HT1080 (cell line): ENCODE data around the gene ARMH3. TPM values are rescaled to one million over a fixed set of nuclear protein-coding genes. Genes with fewer than 3 reads are reported as not detected.

Experiments used
- DNase-seq: peaks from one replicate; pipeline ENCODE4 v3.0.0-alpha.2; 2015; ENCODE audit warnings: low read depth
- small RNA-seq: library from RNA; depleted of rRNA; stranded (forward); fragments of <200 nt; gene quantifications from one replicate; pipeline ENCODE3, GENCODE V24; 2014
- total RNA-seq: library from RNA; depleted of rRNA; stranded (reverse); fragments of >200 nt; shearing (Covaris generic); gene quantifications from 2 replicates; pipeline ENCODE4 v1.2.3, GENCODE V29; 2014; rRNA removed

ARMH3 gene
- total RNA-seq, 1 experiment from 2014 or later: 6.6 TPM

- DNase-seq: no peak
These were observed 239.6 kb downstream of the ARMH3 start for GRCh38 chr10:101816376-101816775.

- DNase-seq: no peak
These were observed 241.4 kb downstream of the ARMH3 start for GRCh38 chr10:101814466-101815071.

GRCh38 chr10:101812606-101813005 lies 243.4 kb downstream of the ARMH3 start:
- DNase-seq: no peak

- no peak for DNase-seq
These were observed 248.8 kb downstream of the ARMH3 start for GRCh38 chr10:101807158-101807557.

- no peak for DNase-seq
These were observed 252.5 kb downstream of the ARMH3 start for GRCh38 chr10:101803511-101803910.

- no peak for DNase-seq
These were observed 258.4 kb downstream of the ARMH3 start for GRCh38 chr10:101797403-101798059.

Small RNA genes within 50 kb of the gene (small RNA-seq; reads per million reads assigned to genes)
- gene AL500527.1: not detected
- gene AL500527.2: not detected
- gene RF00017: not detected
- gene RF00019: not detected

Other genes starting within 250 kb of the ARMH3 start
- 42.5 and 45.6 TPM in 2 replicates for gene OGA, start 237.7 kb downstream of the ARMH3 start, total RNA-seq
- 1.2 TPM in 1 of 2 replicates, not detected in the other for gene KCNIP2, start 212.4 kb downstream of the ARMH3 start, total RNA-seq
- gene HPS6, start 9.2 kb upstream of the ARMH3 start, total RNA-seq: 37.6 and 38.5 TPM in 2 replicates
- gene LDB1, start 64.2 kb upstream of the ARMH3 start, total RNA-seq: 32.2 and 34.4 TPM in 2 replicates
- 31.8 and 38.3 TPM in 2 replicates for gene PPRC1, start 76.9 kb upstream of the ARMH3 start, total RNA-seq
- 95.2 and 119 TPM in 2 replicates for gene NOLC1, start 96.2 kb upstream of the ARMH3 start, total RNA-seq
- gene ELOVL3, start 170.1 kb upstream of the ARMH3 start, total RNA-seq: not detected in 2 replicates
- not detected in 2 replicates for gene PITX3, start 185.3 kb upstream of the ARMH3 start, total RNA-seq
- 20.8 and 27.6 TPM in 2 replicates for gene GBF1, start 189.4 kb upstream of the ARMH3 start, total RNA-seq